Prostate gland (tissue), 2 donors: ENCODE data around the gene PRKG1.

Experiments used
- POLR2A ChIP-seq: fragments of 450-650 bp; IDR thresholded peaks from one replicate; pipeline ENCODE4 v1.6.1; 2016; ENCODE audit warnings: antibody characterized with exemption, mild to moderate bottlenecking
- POLR2AphosphoS5 ChIP-seq: sonication (generic); formaldehyde crosslinking; IDR thresholded peaks from one replicate; pipeline ENCODE4 v1.6.1; 2017; ENCODE audit warnings: antibody characterized with exemption
- TF ChIP-seq, protein P1 (sequence below), 4 experiments: fragments of 200-600 bp in 2 of 4; fragments of 450-650 bp in 2 of 4; sonication (generic) in 2 of 4; IDR thresholded peaks; 1 replicate in 3 of 4; 2 replicates in 1 of 4; pipeline ENCODE4 v1.5.1; 2016 to 2019; ENCODE audit warnings: antibody characterized with exemption in 4 of 4, mild to moderate bottlenecking in 2 of 4, moderate library complexity in 2 of 4

- TF ChIP-seq, protein P1, sequence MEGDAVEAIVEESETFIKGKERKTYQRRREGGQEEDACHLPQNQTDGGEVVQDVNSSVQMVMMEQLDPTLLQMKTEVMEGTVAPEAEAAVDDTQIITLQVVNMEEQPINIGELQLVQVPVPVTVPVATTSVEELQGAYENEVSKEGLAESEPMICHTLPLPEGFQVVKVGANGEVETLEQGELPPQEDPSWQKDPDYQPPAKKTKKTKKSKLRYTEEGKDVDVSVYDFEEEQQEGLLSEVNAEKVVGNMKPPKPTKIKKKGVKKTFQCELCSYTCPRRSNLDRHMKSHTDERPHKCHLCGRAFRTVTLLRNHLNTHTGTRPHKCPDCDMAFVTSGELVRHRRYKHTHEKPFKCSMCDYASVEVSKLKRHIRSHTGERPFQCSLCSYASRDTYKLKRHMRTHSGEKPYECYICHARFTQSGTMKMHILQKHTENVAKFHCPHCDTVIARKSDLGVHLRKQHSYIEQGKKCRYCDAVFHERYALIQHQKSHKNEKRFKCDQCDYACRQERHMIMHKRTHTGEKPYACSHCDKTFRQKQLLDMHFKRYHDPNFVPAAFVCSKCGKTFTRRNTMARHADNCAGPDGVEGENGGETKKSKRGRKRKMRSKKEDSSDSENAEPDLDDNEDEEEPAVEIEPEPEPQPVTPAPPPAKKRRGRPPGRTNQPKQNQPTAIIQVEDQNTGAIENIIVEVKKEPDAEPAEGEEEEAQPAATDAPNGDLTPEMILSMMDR (IDR thresholded peaks at IDR 0.05), result no peak
- TF ChIP-seq POLR2AphosphoS5 (no peak), POLR2A (no peak)
Observed at GRCh38 chr10:51242393-51242792, 168.1 kb downstream of the PRKG1 start.
